ENCODE data around the gene SETX. TPM values are rescaled to one million over a fixed set of nuclear protein-coding genes. Genes with fewer than 3 reads are reported as not detected.

SETX gene
- polyA plus RNA-seq, 1 experiment = 15.3 TPM

DNA sequence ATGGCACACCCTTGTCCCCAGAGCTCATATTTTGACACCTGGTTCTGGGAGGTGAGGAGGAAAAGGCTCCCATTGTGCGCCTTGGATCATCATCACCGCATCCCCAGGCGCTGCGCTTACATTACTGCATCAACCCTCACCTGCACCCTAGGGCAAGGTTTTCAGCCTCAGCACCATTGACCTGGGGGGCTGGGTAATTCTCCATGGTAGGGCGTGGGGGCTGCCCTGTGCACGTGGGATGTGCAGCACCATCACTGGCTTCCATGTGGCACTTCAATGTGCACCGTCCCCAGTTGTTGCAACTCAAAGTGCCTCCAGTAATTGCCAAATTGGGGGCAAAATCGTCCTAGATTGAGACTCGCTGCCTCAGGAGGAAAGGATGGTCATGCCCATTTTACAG is 109.3 kb downstream of the SETX start:
- no peak overlapping the region for H3K4me3 ChIP-seq (ENCODE audit: low read depth, low read length)
- TF ChIP-seq, protein P1, sequence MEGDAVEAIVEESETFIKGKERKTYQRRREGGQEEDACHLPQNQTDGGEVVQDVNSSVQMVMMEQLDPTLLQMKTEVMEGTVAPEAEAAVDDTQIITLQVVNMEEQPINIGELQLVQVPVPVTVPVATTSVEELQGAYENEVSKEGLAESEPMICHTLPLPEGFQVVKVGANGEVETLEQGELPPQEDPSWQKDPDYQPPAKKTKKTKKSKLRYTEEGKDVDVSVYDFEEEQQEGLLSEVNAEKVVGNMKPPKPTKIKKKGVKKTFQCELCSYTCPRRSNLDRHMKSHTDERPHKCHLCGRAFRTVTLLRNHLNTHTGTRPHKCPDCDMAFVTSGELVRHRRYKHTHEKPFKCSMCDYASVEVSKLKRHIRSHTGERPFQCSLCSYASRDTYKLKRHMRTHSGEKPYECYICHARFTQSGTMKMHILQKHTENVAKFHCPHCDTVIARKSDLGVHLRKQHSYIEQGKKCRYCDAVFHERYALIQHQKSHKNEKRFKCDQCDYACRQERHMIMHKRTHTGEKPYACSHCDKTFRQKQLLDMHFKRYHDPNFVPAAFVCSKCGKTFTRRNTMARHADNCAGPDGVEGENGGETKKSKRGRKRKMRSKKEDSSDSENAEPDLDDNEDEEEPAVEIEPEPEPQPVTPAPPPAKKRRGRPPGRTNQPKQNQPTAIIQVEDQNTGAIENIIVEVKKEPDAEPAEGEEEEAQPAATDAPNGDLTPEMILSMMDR (IDR thresholded peaks at IDR 0.05; ENCODE audit: insufficient read depth, low read depth, low read length) = no peak
- POLR2A ChIA-PET = no interaction called here
- peaks cover 21% of the 10 kb centered on the region for H3K27me3 ChIP-seq (ENCODE audit: control insufficient read depth, insufficient read depth, low read length)
- no peak for DNase-seq (ENCODE audit: low read depth)
- CTCF ChIA-PET = interaction anchor here (0.8 to 13.2 kb wide), 4 partner anchors 8 to 485 kb away, joined by 3 to 194 read pairs (median 17); no protein-coding TSS in a partner anchor
- no peaks in the 10 kb centered on the region for H3K36me3 ChIP-seq (ENCODE audit: control insufficient read depth, insufficient read depth, low read length)

DNA sequence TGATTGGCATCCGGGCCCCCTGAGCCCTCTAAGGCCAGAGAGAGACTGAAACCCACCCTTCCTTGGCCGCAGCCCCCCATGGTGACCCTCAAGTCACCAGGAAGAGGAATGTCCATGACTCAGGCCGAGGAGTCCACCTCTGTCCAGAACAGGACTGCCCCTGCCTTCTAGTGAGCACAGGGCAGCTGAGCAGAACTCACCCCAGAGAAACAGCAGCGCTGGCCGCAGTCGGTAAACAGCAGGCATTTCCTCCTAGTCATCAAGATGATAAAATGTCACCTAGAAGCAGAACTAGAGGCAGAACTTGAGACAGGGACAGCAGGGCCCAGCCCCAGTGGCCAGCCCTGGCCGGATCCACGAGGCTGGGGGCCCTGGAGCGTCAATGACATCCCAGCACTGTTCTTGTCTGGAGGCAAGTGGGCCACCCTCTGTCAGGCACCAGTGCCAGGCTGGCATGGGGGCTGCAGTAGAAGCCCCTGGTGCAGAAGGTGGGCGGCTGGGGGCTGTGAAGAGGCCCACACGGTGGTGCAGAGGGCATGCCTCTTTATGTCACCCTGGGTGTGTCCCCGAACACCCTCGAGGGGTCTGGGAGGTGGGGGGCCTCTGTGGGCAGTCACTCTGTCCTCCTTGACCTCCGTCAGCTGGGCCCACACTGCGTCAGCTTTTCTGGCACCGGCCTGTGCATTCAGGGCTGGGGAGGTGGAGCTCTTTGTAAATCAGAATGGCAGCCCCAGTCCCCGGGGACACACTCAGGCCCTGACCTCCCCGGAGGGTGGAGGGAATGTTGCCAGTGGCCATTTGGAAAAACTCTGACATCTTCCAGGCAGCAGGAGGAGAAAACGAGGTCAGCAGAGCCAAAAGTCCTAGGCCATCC is 110.0 kb downstream of the SETX start:
- peaks cover 27% of the 10 kb centered on the region for H3K27me3 ChIP-seq (ENCODE audit: control insufficient read depth, insufficient read depth, low read length)
- DNase-seq (ENCODE audit: low read depth) = no peak
- no peaks in the 10 kb centered on the region for H3K36me3 ChIP-seq (ENCODE audit: control insufficient read depth, insufficient read depth, low read length)
- CTCF ChIA-PET = interaction anchor here (0.6 to 13.2 kb wide), 5 partner anchors 7 to 705 kb away, joined by 3 to 194 read pairs (median 3); no protein-coding TSS in a partner anchor
- H3K4me3 ChIP-seq (ENCODE audit: low read depth, low read length) = no peak overlapping the region
- POLR2A ChIA-PET = no interaction called here
- TF ChIP-seq, protein P1 (IDR thresholded peaks at IDR 0.05; ENCODE audit: insufficient read depth, low read depth, low read length) = no peak

DNA sequence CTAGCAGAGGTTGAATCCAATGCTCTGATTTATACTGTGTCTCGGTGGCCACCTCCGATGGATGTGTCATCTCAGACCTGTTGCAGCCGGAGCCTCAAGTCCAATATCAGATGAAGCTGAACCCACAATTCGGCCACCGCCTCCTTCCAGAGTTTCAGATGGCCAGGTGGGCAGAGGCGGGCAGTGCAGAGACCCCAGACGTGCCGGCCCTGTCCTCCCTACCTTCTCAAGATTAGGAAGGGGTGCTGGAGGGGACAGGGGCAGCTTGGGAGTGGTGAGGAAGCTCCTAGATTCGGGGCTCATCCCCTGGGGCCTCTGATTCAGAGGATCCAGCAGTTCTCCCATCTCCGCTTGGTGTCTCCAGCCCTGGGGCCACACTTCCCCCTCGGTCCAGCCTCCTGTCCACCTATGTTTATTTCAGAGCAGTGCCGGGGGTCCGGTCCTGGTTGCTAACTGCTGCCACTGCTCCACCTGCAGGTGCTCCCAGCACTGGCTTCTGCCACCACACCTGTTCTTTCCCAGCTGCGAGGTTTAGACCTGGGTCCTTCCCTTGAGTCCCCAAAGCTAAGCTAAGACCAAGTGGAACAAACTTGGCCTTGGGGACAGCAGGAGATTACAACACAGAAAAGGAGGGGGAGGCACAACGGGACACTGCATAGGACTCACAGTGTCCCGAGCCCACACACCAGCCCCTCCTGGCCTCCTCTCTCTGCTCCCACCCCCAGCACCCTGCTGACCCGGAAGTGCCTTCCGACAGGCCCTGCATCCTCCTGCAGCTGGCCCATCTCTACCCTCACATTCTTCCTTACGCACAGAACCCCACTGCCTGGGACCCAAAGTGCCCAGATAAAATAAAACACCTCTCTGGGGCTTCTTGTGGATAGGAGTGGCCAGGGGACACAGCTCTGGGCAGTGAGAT is 111.4 kb downstream of the SETX start:
- CTCF ChIA-PET = interaction anchor here (0.8 to 1.0 kb wide), 3 partner anchors 10 to 427 kb away, joined by 3 to 8 read pairs (median 3); no protein-coding TSS in a partner anchor
- no peak for DNase-seq (ENCODE audit: low read depth)
- TF ChIP-seq, protein P1 (IDR thresholded peaks at IDR 0.05; ENCODE audit: insufficient read depth, low read depth, low read length) = no peak

DNA sequence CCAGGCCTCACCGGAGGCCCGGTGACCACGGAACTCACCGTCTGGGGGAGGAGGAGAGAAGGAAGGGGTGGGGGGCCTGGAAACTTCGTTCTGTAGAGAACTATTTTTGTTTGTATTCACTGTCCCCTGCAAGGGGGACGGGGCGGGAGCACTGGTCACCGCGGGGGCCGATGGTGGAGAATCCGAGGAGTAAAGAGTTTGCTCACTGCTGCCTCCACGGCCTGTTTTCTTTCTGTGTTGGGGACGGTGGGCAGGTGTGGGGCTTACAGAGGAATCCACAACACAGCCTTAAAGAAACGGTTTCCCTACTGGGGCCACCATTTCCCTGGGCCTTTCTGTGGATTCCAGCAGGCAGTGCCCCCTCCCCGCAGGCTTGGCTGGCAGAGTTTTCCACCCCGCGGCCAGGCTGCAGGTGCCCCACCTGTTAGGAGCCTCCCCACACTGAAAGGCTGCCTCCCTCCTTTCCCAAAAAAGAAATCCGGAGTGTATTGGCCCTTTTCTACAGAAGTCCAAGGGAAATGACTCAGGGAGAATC is 112.1 kb downstream of the SETX start:
- POLR2A ChIA-PET = no interaction called here
- TF ChIP-seq, protein P1 (IDR thresholded peaks at IDR 0.05; ENCODE audit: insufficient read depth, low read depth, low read length) = no peak
- Histone ChIP-seq H3K36me3 (ENCODE audit: control insufficient read depth, insufficient read depth, low read length) (no peaks in the 10 kb centered on the region), H3K27me3 (ENCODE audit: control insufficient read depth, insufficient read depth, low read length) (peaks cover 31% of the 10 kb centered on the region), H3K4me3 (ENCODE audit: low read depth, low read length) (peak overlapping the region; percentile 51)
- no peak for DNase-seq (ENCODE audit: low read depth)
- CTCF ChIA-PET = interaction anchor here (0.8 kb wide), 2 partner anchors 24 to 426 kb away, joined by 3 read pairs; no protein-coding TSS in a partner anchor

More for the DNA sequence above, 111.4 kb downstream of the SETX start:
- Histone ChIP-seq H3K4me3 (ENCODE audit: low read depth, low read length) (no peak overlapping the region), H3K36me3 (ENCODE audit: control insufficient read depth, insufficient read depth, low read length) (no peaks in the 10 kb centered on the region), H3K27me3 (ENCODE audit: control insufficient read depth, insufficient read depth, low read length) (peaks cover 30% of the 10 kb centered on the region)
- POLR2A ChIA-PET = no interaction called here
